ENCODE results near the gene LTBP3. TPM values are rescaled to one million over a fixed set of nuclear protein-coding genes. Genes with fewer than 3 reads are reported as not detected.

LTBP3 gene
- total RNA-seq, 1 donor from 2014 or later = 22.5 TPM

- DNase-seq (ENCODE audit: low read depth, low spot score) = no peak
- Mint-ChIP-seq H3K9me3 (no peaks in the 10 kb centered on the region), H3K4me1 (peaks cover 52% of the 10 kb centered on the region), H3K27ac (ENCODE audit: unreplicated experiment) (no peak overlapping the region), H3K4me3 (peak overlapping the region; percentile 65), H3K27me3 (ENCODE audit: low read depth) (peaks cover 26% of the 10 kb centered on the region), H3K36me3 (ENCODE audit: low read depth) (peaks cover 5% of the 10 kb centered on the region)
- no peak for TF ChIP-seq CTCF (conservative IDR thresholded peaks at IDR 0.05)
Observed at GRCh38 chr11:65576232-65576866, 18.2 kb upstream of the LTBP3 start.

GRCh38 chr11:65575568-65576231 lies 17.5 kb upstream of the LTBP3 start, which contains the start of gene EHBP1L1:
Gene EHBP1L1, plus strand, starts transcription at chr11:65576053. Its CDS starts 250 bp downstream, at chr11:65576303.
- Mint-ChIP-seq H3K27ac (ENCODE audit: unreplicated experiment) (no peak within 1 kb of the TSS), H3K4me3 (peak within 1 kb of the TSS; percentile 89)
- no peak for DNase-seq (ENCODE audit: low read depth, low spot score)

GRCh38 chr11:65574811-65575567 lies 16.8 kb upstream of the LTBP3 start:
- Mint-ChIP-seq H3K36me3 (ENCODE audit: low read depth) (peaks cover 7% of the 10 kb centered on the region), H3K4me1 (peaks cover 62% of the 10 kb centered on the region), H3K27me3 (ENCODE audit: low read depth) (peaks cover 31% of the 10 kb centered on the region), H3K27ac (ENCODE audit: unreplicated experiment) (no peak overlapping the region), H3K9me3 (no peaks in the 10 kb centered on the region), H3K4me3 (peak overlapping the region; percentile 89)
- TF ChIP-seq CTCF (conservative IDR thresholded peaks at IDR 0.05) = no peak
- DNase-seq (ENCODE audit: low read depth, low spot score) = no peak

More at GRCh38 chr11:65575568-65576231, 17.5 kb upstream of the LTBP3 start, which contains the start of gene EHBP1L1:
- Mint-ChIP-seq H3K9me3 (no peaks in the 10 kb centered on the region), H3K36me3 (ENCODE audit: low read depth) (peaks cover 5% of the 10 kb centered on the region), H3K4me1 (peaks cover 56% of the 10 kb centered on the region), H3K27me3 (ENCODE audit: low read depth) (peaks cover 26% of the 10 kb centered on the region)
- TF ChIP-seq CTCF (conservative IDR thresholded peaks at IDR 0.05) = no peak

GRCh38 chr11:65574109-65574810 lies 16.1 kb upstream of the LTBP3 start:
- H3K27me3 Mint-ChIP-seq (ENCODE audit: low read depth) = peaks cover 32% of the 10 kb centered on the region
- H3K4me3 Mint-ChIP-seq = peak overlapping the region; percentile 96
- H3K4me1 Mint-ChIP-seq = peaks cover 69% of the 10 kb centered on the region
- H3K36me3 Mint-ChIP-seq (ENCODE audit: low read depth) = peaks cover 7% of the 10 kb centered on the region
- peak; percentile 96 for TF ChIP-seq CTCF (conservative IDR thresholded peaks at IDR 0.05)
- H3K27ac Mint-ChIP-seq (ENCODE audit: unreplicated experiment) = peak overlapping the region; percentile 91
- H3K9me3 Mint-ChIP-seq = no peaks in the 10 kb centered on the region
- DNase-seq (ENCODE audit: low read depth, low spot score) = peak; percentile 79

Data from neural crest cell (in vitro differentiated cells).